IMR-90 (cell line): ENCODE data around the gene MMP25. TPM values are rescaled to one million over a fixed set of nuclear protein-coding genes. Genes with fewer than 3 reads are reported as not detected.

Source experiments
- ATAC-seq: fragments of 200-7000 bp; cut with Tn5 transposase; 2 replicates; pipeline ENCODE4 v1.9.1; 2020; ENCODE audit warnings: low read depth, mild to moderate bottlenecking, moderate library complexity
- BruUV-seq: library from RNA; stranded (reverse); fragments of 400-500 nt; replicated peaks from 2 replicates; lab custom pipeline; 2021; lab: Mats Ljungman, UMichigan
- CTCF ChIA-PET: fragments of 300-600 bp; formaldehyde crosslinking; extraction: SDS; loops from one replicate; lab custom pipeline; 2021; ENCODE audit warnings: antibody characterized with exemption; lab: Yijun Ruan, JAX
- POLR2A ChIA-PET: fragments of 300-600 bp; sonication (Branson Sonifier 250); formaldehyde crosslinking; loops from one replicate; lab custom pipeline; 2022; ENCODE audit warnings: antibody characterized with exemption; ENCODE audit not compliant: unreplicated experiment; lab: Charles Lee
- DNase-seq: peaks from one replicate; pipeline ENCODE4 v3.0.0; 2013
- H2AFZ ChIP-seq: replicated peaks from 2 replicates; pipeline ENCODE3; 2013; ENCODE audit warnings: low read length, mild to moderate bottlenecking; ENCODE audit not compliant: poor library complexity
- H2AK5ac ChIP-seq: 2 replicates; pipeline ENCODE4 v1.6.1; 2013; ENCODE audit warnings: low read depth, low read length, inconsistent platforms
- H2AK9ac ChIP-seq: replicated peaks from 2 replicates; pipeline ENCODE3; 2013; ENCODE audit warnings: mild to moderate bottlenecking, low read depth, low read length, moderate library complexity; ENCODE audit not compliant: poor library complexity
- H2BK120ac ChIP-seq: 2 replicates; pipeline ENCODE4 v1.6.1; 2013; ENCODE audit warnings: low read depth, low read length, inconsistent platforms
- H2BK15ac ChIP-seq: 3 replicates; pipeline ENCODE4 v1.6.1; 2013; ENCODE audit warnings: low read depth, low read length, inconsistent platforms
- H2BK20ac ChIP-seq: 2 replicates; pipeline ENCODE4 v1.6.1; 2013; ENCODE audit warnings: low read depth, mild to moderate bottlenecking, inconsistent platforms, low read length, moderate library complexity
- H2BK5ac ChIP-seq: 2 replicates; pipeline ENCODE4 v1.6.1; 2013; ENCODE audit warnings: mild to moderate bottlenecking, low read depth, low read length, inconsistent platforms; ENCODE audit not compliant: poor library complexity, severe bottlenecking
- H3K14ac ChIP-seq: replicated peaks from 2 replicates; pipeline ENCODE4 v1.6.1; 2013; ENCODE audit warnings: low read depth, low read length, inconsistent platforms
- H3K18ac ChIP-seq: 2 replicates; pipeline ENCODE4 v1.6.1; 2013; ENCODE audit warnings: low read depth, low read length, control low read depth
- H3K23ac ChIP-seq: 2 replicates; pipeline ENCODE4 v1.6.1; 2013; ENCODE audit warnings: low read depth, low read length, inconsistent platforms
- H3K27ac ChIP-seq: 2 replicates; pipeline ENCODE4 v1.5.1; 2013; ENCODE audit warnings: mild to moderate bottlenecking, control low read depth, low read length; ENCODE audit not compliant: insufficient read depth
- H3K27me3 ChIP-seq: 2 replicates; pipeline ENCODE4 v1.6.1; 2013; ENCODE audit warnings: low read length; ENCODE audit not compliant: control insufficient read depth, insufficient read depth
- H3K36me3 ChIP-seq: 2 replicates; pipeline ENCODE4 v1.6.1; 2013; ENCODE audit warnings: low read length, mixed read lengths; ENCODE audit not compliant: control insufficient read depth, insufficient read depth
- H3K4ac ChIP-seq: 2 replicates; pipeline ENCODE4 v1.6.1; 2013; ENCODE audit warnings: low read depth, low read length, inconsistent platforms
- H3K4me1 ChIP-seq: 2 replicates; pipeline ENCODE4 v1.6.1; 2013; ENCODE audit warnings: low read length, mixed read lengths; ENCODE audit not compliant: control insufficient read depth, insufficient read depth
- H3K4me2 ChIP-seq: 2 replicates; pipeline ENCODE4 v1.6.1; 2013; ENCODE audit warnings: low read depth, mild to moderate bottlenecking, control low read depth, low read length, moderate library complexity
- H3K4me3 ChIP-seq: 2 replicates; pipeline ENCODE4 v1.5.1; 2013; ENCODE audit warnings: low read depth, mild to moderate bottlenecking, control low read depth, low read length, moderate library complexity; ENCODE audit not compliant: insufficient read depth
- H3K56ac ChIP-seq: 2 replicates; pipeline ENCODE4 v1.6.1; 2013; ENCODE audit warnings: low read length, inconsistent platforms; ENCODE audit not compliant: insufficient read depth; ENCODE audit errors: extremely low read depth
- H3K79me1 ChIP-seq, 2 experiments: 2 replicates each; pipeline ENCODE4 v1.6.1; 2013; ENCODE audit warnings: low read length in 2 of 2, inconsistent platforms in 1 of 2, low read depth in 1 of 2
- H3K9ac ChIP-seq: 2 replicates; pipeline ENCODE4 v1.6.1; 2013; ENCODE audit warnings: low read depth, low read length, control low read depth
- H3K9me1 ChIP-seq: 2 replicates; pipeline ENCODE4 v1.6.1; 2013; ENCODE audit warnings: low read length, inconsistent platforms; ENCODE audit not compliant: insufficient read depth
- H3K9me3 ChIP-seq: 2 replicates; pipeline ENCODE4 v1.6.1; 2013; ENCODE audit warnings: low read length; ENCODE audit not compliant: control insufficient read depth, insufficient read depth
- H4K20me1 ChIP-seq: 2 replicates; pipeline ENCODE4 v1.6.1; 2013; ENCODE audit warnings: low read length, inconsistent platforms; ENCODE audit not compliant: insufficient read depth
- H4K5ac ChIP-seq: 2 replicates; pipeline ENCODE4 v1.6.1; 2013; ENCODE audit warnings: mild to moderate bottlenecking, low read depth, low read length, control low read depth
- H4K8ac ChIP-seq, 2 experiments: 2 replicates each; pipeline ENCODE4 v1.6.1; 2013; ENCODE audit warnings: low read depth in 2 of 2, low read length in 2 of 2, control low read depth in 1 of 2, inconsistent platforms in 1 of 2
- H4K91ac ChIP-seq: 2 replicates; pipeline ENCODE4 v1.6.1; 2013; ENCODE audit warnings: low read depth, low read length, inconsistent platforms; ENCODE audit not compliant: insufficient read depth
- BHLHE40 ChIP-seq: fragments of 150-350 bp; IDR thresholded peaks from 2 replicates; pipeline ENCODE4 v1.6.1; 2016; ENCODE audit warnings: mild to moderate bottlenecking, low read depth, low read length
- CEBPB ChIP-seq: IDR thresholded peaks from 2 replicates; pipeline ENCODE4 v1.6.1; 2012; ENCODE audit warnings: low read depth, low read length, improper control_type of control experiment
- CHD1 ChIP-seq: IDR thresholded peaks from 2 replicates; pipeline ENCODE4 v1.6.1; 2012; ENCODE audit warnings: low read depth, low read length, improper control_type of control experiment
- FOS ChIP-seq: fragments of 150-350 bp; IDR thresholded peaks from 2 replicates; pipeline ENCODE4 v1.6.1; 2016; ENCODE audit warnings: low read depth, low read length
- MAFK ChIP-seq: IDR thresholded peaks from 2 replicates; pipeline ENCODE4 v1.6.1; 2012; ENCODE audit warnings: low read depth, low read length, improper control_type of control experiment
- MAZ ChIP-seq: IDR thresholded peaks from 2 replicates; pipeline ENCODE4 v1.6.1; 2012; ENCODE audit warnings: low read depth, mild to moderate bottlenecking, low read length, improper control_type of control experiment, moderate library complexity, borderline replicate concordance
- MXI1 ChIP-seq: IDR thresholded peaks from 2 replicates; pipeline ENCODE4 v1.6.1; 2012; ENCODE audit warnings: low read depth, mild to moderate bottlenecking, low read length, moderate library complexity, borderline replicate concordance
- NFE2L2 ChIP-seq: fragments of 150-350 bp; IDR thresholded peaks from 2 replicates; pipeline ENCODE4 v1.6.1; 2016; ENCODE audit warnings: low read depth, mild to moderate bottlenecking, low read length
- RAD21 ChIP-seq: IDR thresholded peaks from 2 replicates; pipeline ENCODE4 v1.6.1; 2012; ENCODE audit warnings: low read length, improper control_type of control experiment
- RCOR1 ChIP-seq: IDR thresholded peaks from 2 replicates; pipeline ENCODE4 v1.6.1; 2012; ENCODE audit warnings: mild to moderate bottlenecking, low read length, improper control_type of control experiment; ENCODE audit not compliant: insufficient replicate concordance
- RFX5 ChIP-seq: IDR thresholded peaks from 2 replicates; pipeline ENCODE4 v1.8.0; 2012; ENCODE audit warnings: low read depth, mild to moderate bottlenecking, low read length, moderate library complexity
- SMC3 ChIP-seq: fragments of 150-350 bp; IDR thresholded peaks from 2 replicates; pipeline ENCODE4 v1.6.1; 2016; ENCODE audit warnings: low read depth, mild to moderate bottlenecking, antibody characterized with exemption, low read length, moderate library complexity
- WGBS, 2 experiments: methylation state at CpG; one replicate each; pipeline versions ENCODE4 v1.1.5 to v1.1.7; 2013; ENCODE audit warnings: missing lambda C conversion rate in 2 of 2; ENCODE audit not compliant: insufficient read length in 1 of 2; ENCODE audit errors: extremely low coverage in 2 of 2; 5-methylcytosine and 5-hydroxymethylcytosine counted together
- dilution Hi-C: fragments of 300-500 bp; cut with HindIII; formaldehyde crosslinking; loops from one replicate; pipeline ENCODE4 v1.14.3; 2018; ENCODE audit warnings: low sequenced_read_pairs; ENCODE audit not compliant: unreplicated experiment
- in situ Hi-C: fragments of 300-500 bp; cut with MboI; formaldehyde crosslinking; loops from 3 replicates; pipeline ENCODE4 v1.14.3; 2019; ENCODE audit warnings: low sequenced_read_pairs, inconsistent platforms, mixed read lengths
- intact Hi-C: fragments of 100-400 bp; cut with micrococcal nuclease; formaldehyde crosslinking; loops from 2 replicates; pipeline ENCODE4 v1.10.0; 2022
- polyA plus RNA-seq, 3 experiments: library from polyadenylated mRNA; depleted of rRNA; stranded (reverse); fragments of >200 nt; gene quantifications; 2 replicates each; pipeline ENCODE4 v1.2.3, GENCODE V29; 2012; ENCODE audit warnings: low replicate concordance in 1 of 3
- total RNA-seq: library from RNA; depleted of rRNA; stranded (reverse); fragments of >200 nt; gene quantifications from 2 replicates; pipeline ENCODE4 v1.2.3, GENCODE V29; 2012
- TF ChIP-seq, protein P1 (sequence below): fragments of 150-350 bp; IDR thresholded peaks from 2 replicates; pipeline ENCODE4 v1.6.1; 2016; ENCODE audit warnings: low read depth, mild to moderate bottlenecking, low read length, moderate library complexity, borderline replicate concordance
- TF ChIP-seq, protein P2 (sequence below): fragments of 150-350 bp; IDR thresholded peaks from 2 replicates; pipeline ENCODE4 v1.6.1; 2017; ENCODE audit warnings: mild to moderate bottlenecking, antibody characterized with exemption, low read length, low read depth

MMP25 gene
- total and polyA plus RNA-seq, 2 of the 4 experiments (the other 2 are of a cell fraction) = 0.07 TPM; not detected in 1

GRCh38 chr16:3019594-3020246 is 26.6 kb upstream of the MMP25 start (continued):
- TF ChIP-seq MXI1 = no peak
- TF ChIP-seq CHD1 = no peak

GRCh38 chr16:3020247-3020603 is 26.1 kb upstream of the MMP25 start, which contains the start of gene TNFRSF12A:
TNFRSF12A (plus strand) TSS chr16:3020368; CDS start chr16:3020398, 30 bp downstream.
- peak; percentile 11 for ATAC-seq
- CTCF ChIA-PET = interaction anchor here (0.5 to 2.7 kb wide), 2 partner anchors 11 to 1153 kb away, joined by 8 to 12 read pairs; no protein-coding TSS in a partner anchor
- intact Hi-C loops = no loop called here
- TF ChIP-seq BHLHE40 = no peak
- TF ChIP-seq SMC3 = no peak
- TF ChIP-seq FOS = no peak
- TF ChIP-seq NFE2L2 = no peak
- no peak for TF ChIP-seq MAFK
- TF ChIP-seq, protein P1, sequence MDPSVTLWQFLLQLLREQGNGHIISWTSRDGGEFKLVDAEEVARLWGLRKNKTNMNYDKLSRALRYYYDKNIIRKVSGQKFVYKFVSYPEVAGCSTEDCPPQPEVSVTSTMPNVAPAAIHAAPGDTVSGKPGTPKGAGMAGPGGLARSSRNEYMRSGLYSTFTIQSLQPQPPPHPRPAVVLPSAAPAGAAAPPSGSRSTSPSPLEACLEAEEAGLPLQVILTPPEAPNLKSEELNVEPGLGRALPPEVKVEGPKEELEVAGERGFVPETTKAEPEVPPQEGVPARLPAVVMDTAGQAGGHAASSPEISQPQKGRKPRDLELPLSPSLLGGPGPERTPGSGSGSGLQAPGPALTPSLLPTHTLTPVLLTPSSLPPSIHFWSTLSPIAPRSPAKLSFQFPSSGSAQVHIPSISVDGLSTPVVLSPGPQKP = no peak
- no peak for TF ChIP-seq RFX5
- peak; percentile 29; the same call in 1 of the 2 replicates for TF ChIP-seq MXI1
- TF ChIP-seq, protein P2, sequence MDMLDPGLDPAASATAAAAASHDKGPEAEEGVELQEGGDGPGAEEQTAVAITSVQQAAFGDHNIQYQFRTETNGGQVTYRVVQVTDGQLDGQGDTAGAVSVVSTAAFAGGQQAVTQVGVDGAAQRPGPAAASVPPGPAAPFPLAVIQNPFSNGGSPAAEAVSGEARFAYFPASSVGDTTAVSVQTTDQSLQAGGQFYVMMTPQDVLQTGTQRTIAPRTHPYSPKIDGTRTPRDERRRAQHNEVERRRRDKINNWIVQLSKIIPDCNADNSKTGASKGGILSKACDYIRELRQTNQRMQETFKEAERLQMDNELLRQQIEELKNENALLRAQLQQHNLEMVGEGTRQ = no peak
- TF ChIP-seq RCOR1 = no peak
- peak; percentile 64; the same call in 1 of the 2 replicates for TF ChIP-seq CHD1
- TF ChIP-seq MAZ = peak; percentile 63; the same call in 1 of the 2 replicates
- no peak for TF ChIP-seq CEBPB
- no peak for TF ChIP-seq RAD21

More at GRCh38 chr16:3020247-3020603, 26.1 kb upstream of the MMP25 start, which contains the start of gene TNFRSF12A:
- Histone ChIP-seq H3K4me2 (peak within 1 kb of the TSS; percentile 99), H3K56ac (peak within 1 kb of the TSS; percentile 100), H3K4ac (peak within 1 kb of the TSS; percentile 99), H3K18ac (peak within 1 kb of the TSS; percentile 83), H3K23ac (peak within 1 kb of the TSS; percentile 100), H2BK15ac (peak within 1 kb of the TSS; percentile 78; the same call in 1 of the 3 replicates), H4K8ac (peak within 1 kb of the TSS; percentile 74 to 99), H3K9me3 (no peaks in the 10 kb centered on the region), H2BK20ac (peak within 1 kb of the TSS; percentile 95; the same call in 1 of the 2 replicates), H3K27me3 (no peaks in the 10 kb centered on the region; the same call in 1 of the 2 replicates), H3K36me3 (peaks cover 11% of the 10 kb centered on the region), H2BK5ac (peak within 1 kb of the TSS; percentile 99), H3K4me1 (peaks cover 11% of the 10 kb centered on the region), H4K20me1 (peaks cover 31% of the 10 kb centered on the region), H2BK120ac (peak within 1 kb of the TSS; percentile 91), H3K27ac (peak within 1 kb of the TSS; percentile 97), H2AFZ (peak within 1 kb of the TSS; percentile 96), H3K9ac (peak within 1 kb of the TSS; percentile 94), H2AK9ac (peak within 1 kb of the TSS; percentile 99), H3K14ac (peak within 1 kb of the TSS; percentile 99), H2AK5ac (peak within 1 kb of the TSS; percentile 93), H3K9me1 (no peaks in the 10 kb centered on the region), H3K4me3 (peak within 1 kb of the TSS; percentile 77), H4K5ac (peak within 1 kb of the TSS; percentile 76), H4K91ac (peak within 1 kb of the TSS; percentile 98), H3K79me1 (peaks cover 0 to 27% of the 10 kb centered on the region in 2 experiments; a peak in 2 of 4 replicates)
- DNase-seq = peak; percentile 68
- WGBS, 2 experiments = 0% methylated on average over 9 of the region's 49 CpGs; no CpG with 5 or more reads in 1 of the 2 experiments
- dilution Hi-C loops (no loop called here), in situ Hi-C loops (no loop called here)
- BruUV-seq = no TSS peak
- POLR2A ChIA-PET = interaction anchor here (0.5 to 0.7 kb wide), 6 partner anchors 10 to 496 kb away, joined by 3 to 13 read pairs (median 6); no protein-coding TSS in a partner anchor
